Left cardiac atrium (tissue), 4 donors: ENCODE results near the gene SV2A. TPM values are rescaled to one million over a fixed set of nuclear protein-coding genes. Genes with fewer than 3 reads are reported as not detected.
"Not testable (repeated sequence)": the region's sequence is repeated elsewhere in the genome, so short reads cannot be mapped to it uniquely, and the experiment has no call there.

Source experiments
- ATAC-seq, 2 donors: fragments of 200-7000 bp; cut with Tn5 transposase; one replicate each; pipeline ENCODE4 v1.9.1; 2020; ENCODE audit warnings: mild to moderate bottlenecking in 2 of 2, moderate library complexity in 2 of 2
- DNase-seq: peaks from one replicate; pipeline ENCODE4 v3.0.0-alpha.2; 2020
- intact Hi-C, 2 donors: fragments of 100-400 bp; cut with DNase I; formaldehyde crosslinking; loops; one replicate each; pipeline versions ENCODE4 v1.14.1 to v1.15.1; 2022 to 2023
- long read RNA-seq: library from polyadenylated mRNA; unstranded; transcript quantifications from one replicate; pipeline ENCODE4 v2.0.0, GENCODE V29; 2021
- total RNA-seq, 2 donors: library from RNA; stranded (reverse); fragmentation: NEBNext Ultra II Directional; extraction: Animal tissue kit (Norgen Biotek cat#: 25700); gene quantifications; one replicate each; pipeline ENCODE4 v1.2.1, GENCODE V29; 2021
- donor health status: DM: no; HTN: yes; CAD: no.
- donor health status: DM: no; HTN: yes; CAD: no; lungs with severe emphysema.
- donor health status: DM: yes; HTN: yes; CAD: no.
- donor health status: Dilated cardiomyopathy.

Gene SV2A
- total RNA-seq, result 1 to 10 TPM in 1 of 2 donors, under 1 TPM in 1; 0.71 to 1.5 TPM
- long read RNA-seq, full-length matches to known transcripts, result 1 of 2 reads
- long read RNA-seq, partial matches to known transcripts, result 0 of 2 reads
- long read RNA-seq, other reads (novel, unspliced or antisense), result 1 of 2 reads

GRCh38 chr1:149917571-149918144 lies at the start of gene SV2A:
Gene SV2A (minus strand): TSS chr1:149917844. CDS start chr1:149913840, 4,004 bp downstream.
- intact Hi-C loops, result no loop called here
- DNase-seq (no peak), ATAC-seq (peak; percentile 70 to 71)

- intact Hi-C loops, result no loop called here
- ATAC-seq, result no peak
- no peak for DNase-seq
Measured at GRCh38 chr1:149967041-149967440, 49.4 kb upstream of the SV2A start.

GRCh38 chr1:149966405-149966804 lies 48.8 kb upstream of the SV2A start:
- intact Hi-C loops, result no loop called here
- DNase-seq, result no peak
- no peak for ATAC-seq

GRCh38 chr1:149965440-149965839 lies 47.8 kb upstream of the SV2A start:
- no peak for DNase-seq
- intact Hi-C loops, result no loop called here
- peak in 1 of 2 donors; percentile 74 for ATAC-seq

- intact Hi-C loops, result loop anchor here (2.0 to 5.0 kb wide), 3 partner anchors 84 to 205 kb away; no protein-coding TSS in a partner anchor
- peak in 1 of 2 donors; percentile 24 for ATAC-seq
- DNase-seq, result no peak
Measured at GRCh38 chr1:149963358-149963757, 45.7 kb upstream of the SV2A start.

GRCh38 chr1:149962736-149963135 lies 45.1 kb upstream of the SV2A start:
- DNase-seq (no peak), ATAC-seq (peak in 1 of 2 donors; percentile 9)
- intact Hi-C loops, result loop anchor here (2.0 to 5.0 kb wide), 3 partner anchors 85 to 206 kb away; no protein-coding TSS in a partner anchor

- ATAC-seq, result peak; percentile 76 to 88
- intact Hi-C loops, result loop anchor here (2.0 to 5.0 kb wide), 3 partner anchors 85 to 207 kb away; no protein-coding TSS in a partner anchor
- DNase-seq, result peak; percentile 39
Measured at GRCh38 chr1:149962039-149962647, 44.5 kb upstream of the SV2A start.

GRCh38 chr1:149957548-149957947 lies 39.9 kb upstream of the SV2A start:
- DNase-seq, result not testable (repeated sequence)

GRCh38 chr1:149949911-149950310 lies 32.3 kb upstream of the SV2A start:
- DNase-seq (no peak), ATAC-seq (no peak)
- intact Hi-C loops, result no loop called here

More at GRCh38 chr1:149957548-149957947, 39.9 kb upstream of the SV2A start:
- ATAC-seq, intact Hi-C loops: not testable (repeated sequence)

GRCh38 chr1:149945206-149945605 lies 27.6 kb upstream of the SV2A start:
- DNase-seq (no peak), ATAC-seq (no peak)
- intact Hi-C loops, result no loop called here

GRCh38 chr1:149942885-149943284 lies 25.2 kb upstream of the SV2A start:
- ATAC-seq, result no peak
- intact Hi-C loops, result no loop called here
- no peak for DNase-seq

GRCh38 chr1:149942207-149942606 lies 24.6 kb upstream of the SV2A start:
- ATAC-seq, result peak; percentile 28 to 32
- DNase-seq, result no peak
- intact Hi-C loops, result no loop called here

- ATAC-seq, result no peak
- intact Hi-C loops, result no loop called here
- no peak for DNase-seq
Measured at GRCh38 chr1:149940427-149940826, 22.8 kb upstream of the SV2A start.

GRCh38 chr1:149938668-149939003 lies 21.0 kb upstream of the SV2A start:
- intact Hi-C loops, DNase-seq: not testable (repeated sequence)
- ATAC-seq, result peak in 1 of 2 donors; percentile 5

GRCh38 chr1:149937759-149938158 lies 20.1 kb upstream of the SV2A start:
- intact Hi-C loops, result no loop called here
- ATAC-seq, result peak in 1 of 2 donors; percentile 7
- no peak for DNase-seq

- DNase-seq (no peak), ATAC-seq (peak in 1 of 2 donors; percentile 35)
- intact Hi-C loops, result no loop called here
Measured at GRCh38 chr1:149936992-149937705, 19.5 kb upstream of the SV2A start.

- no peak for DNase-seq
- intact Hi-C loops, result no loop called here
- peak; percentile 24 to 64 for ATAC-seq
Measured at GRCh38 chr1:149936170-149936991, 18.7 kb upstream of the SV2A start, which contains the start of gene MTMR11. Gene MTMR11 (minus strand): TSS chr1:149936879. CDS start chr1:149936647, 232 bp downstream.

GRCh38 chr1:149934356-149934755 lies 16.7 kb upstream of the SV2A start:
- intact Hi-C loops, result no loop called here
- ATAC-seq (no peak), DNase-seq (no peak)

- DNase-seq (no peak), ATAC-seq (no peak)
- intact Hi-C loops, result no loop called here
Measured at GRCh38 chr1:149933208-149933607, 15.6 kb upstream of the SV2A start.
